HG02943 (cell line): Measurements from ENCODE around the gene VWA3B.
"Not testable (repeated sequence)": the region's sequence is repeated elsewhere in the genome, so short reads cannot be mapped to it uniquely, and the experiment has no call there.

Experiments
- ATAC-seq: cut with Tn5 transposase; IDR thresholded peaks from one replicate; pipeline ENCODE4 v1.9.1; 2021; ENCODE audit warnings: mild to moderate bottlenecking, low read depth, moderate library complexity; ENCODE audit not compliant: unreplicated experiment

VWA3B gene

DNA sequence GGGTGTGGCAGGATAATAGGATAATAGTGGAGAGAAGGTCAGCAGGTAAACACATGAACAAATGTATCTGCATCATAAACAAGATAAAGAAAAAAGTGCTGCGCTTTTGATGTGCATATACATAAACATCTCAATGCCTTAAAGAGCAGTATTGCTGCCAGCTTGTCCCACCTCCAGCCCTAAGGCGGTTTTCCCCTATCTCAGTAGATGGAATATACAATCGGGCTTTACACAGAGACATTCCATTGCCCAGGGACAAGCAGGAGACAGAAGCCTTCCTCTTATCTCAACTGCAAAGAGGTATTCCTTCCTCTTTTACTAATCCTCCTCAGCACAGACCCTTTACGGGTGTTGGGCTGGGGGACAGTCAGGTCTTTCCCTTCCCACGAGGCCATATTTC, 43.1 kb downstream of the VWA3B start:
- not testable (repeated sequence) for ATAC-seq

- ATAC-seq: no peak
Observed at GRCh38 chr2:98134172-98135005, 47.4 kb downstream of the VWA3B start.

DNA sequence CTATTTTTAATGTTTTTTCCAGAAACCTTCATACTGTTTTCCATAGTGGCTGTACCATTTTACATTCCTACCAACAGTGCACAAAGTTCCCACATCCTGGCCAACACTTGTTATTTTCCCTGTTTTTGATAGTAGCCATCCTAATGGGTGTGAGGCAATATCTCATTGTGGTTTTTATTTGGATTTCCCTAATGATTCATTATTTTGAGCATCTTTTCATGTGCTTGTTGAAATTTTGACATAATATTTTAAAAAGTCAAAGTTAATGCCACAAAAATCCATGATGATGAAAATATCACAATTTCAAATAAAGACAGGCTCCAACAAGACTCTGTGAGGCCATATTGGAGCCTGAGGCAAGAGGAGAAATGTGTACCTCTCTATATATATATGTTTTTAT, 50.2 kb downstream of the VWA3B start:
- ATAC-seq: no peak

GRCh38 chr2:98138978-98139377, 52.0 kb downstream of the VWA3B start:
- not testable (repeated sequence) for ATAC-seq

- no peak for ATAC-seq
Observed at GRCh38 chr2:98140210-98140609, 53.2 kb downstream of the VWA3B start.

- ATAC-seq: no peak
Observed at GRCh38 chr2:98142106-98142791, 55.3 kb downstream of the VWA3B start.

DNA sequence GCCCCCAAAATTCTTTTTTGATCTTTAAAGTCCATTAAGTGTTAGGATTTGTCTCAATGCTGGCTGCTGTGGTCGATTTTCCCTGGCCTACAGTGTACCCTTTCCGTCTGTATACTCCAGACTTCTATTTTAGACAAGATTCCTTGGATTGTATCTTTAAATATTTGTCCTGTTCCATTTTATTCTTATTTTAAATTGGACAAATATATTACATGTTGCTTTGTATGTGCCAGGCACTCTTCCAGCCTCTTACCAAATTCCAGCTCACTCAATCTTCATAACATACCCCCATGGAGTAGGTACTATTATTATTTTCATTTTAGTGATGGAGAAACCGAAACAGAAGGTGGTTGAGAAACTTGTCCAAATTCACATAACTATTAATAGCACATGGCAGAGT, 58.1 kb downstream of the VWA3B start:
- no peak for ATAC-seq

DNA sequence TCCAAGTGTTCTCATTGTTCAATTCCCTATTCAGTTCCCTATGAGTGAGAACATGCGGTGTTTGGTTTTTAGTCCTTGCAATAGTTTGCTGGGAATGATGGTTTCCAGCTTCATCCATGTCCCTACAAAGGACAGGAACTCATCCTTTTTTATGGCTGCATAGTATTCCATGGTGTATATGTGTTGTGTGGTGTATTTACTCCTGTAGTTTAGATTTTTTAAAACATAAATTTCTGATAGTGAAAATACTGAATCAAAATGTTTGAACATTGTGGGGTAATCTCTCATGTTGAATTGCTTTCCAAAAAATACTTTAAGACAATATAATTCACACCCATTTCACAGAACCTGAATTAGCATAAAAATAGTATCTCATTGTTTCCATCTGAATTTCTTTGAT, 60.9 kb downstream of the VWA3B start:
- not testable (repeated sequence) for ATAC-seq

- ATAC-seq: no peak
Observed at GRCh38 chr2:98148595-98149332, 61.8 kb downstream of the VWA3B start.

GRCh38 chr2:98149333-98149697, 62.3 kb downstream of the VWA3B start:
- no peak for ATAC-seq

GRCh38 chr2:98153481-98153880, 66.5 kb downstream of the VWA3B start:
- ATAC-seq: no peak

DNA sequence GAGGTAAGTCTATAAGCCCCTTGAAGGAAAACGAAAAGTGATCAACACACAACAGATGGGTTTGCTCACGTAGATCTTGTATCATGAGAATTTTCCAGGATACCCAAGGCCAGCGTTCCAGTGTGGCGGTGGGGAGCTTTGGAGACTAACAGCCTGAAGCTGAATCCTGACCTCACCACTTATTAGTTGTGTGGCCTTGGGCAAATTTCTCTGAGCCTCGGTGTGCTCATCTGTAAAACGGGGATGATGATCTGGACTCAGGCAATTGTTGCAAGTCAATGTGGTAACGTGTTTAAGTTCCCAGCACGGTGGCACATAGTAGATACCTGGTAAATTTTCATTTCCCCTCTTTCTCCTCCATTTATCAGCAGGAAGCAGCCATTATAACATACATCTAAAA, 68.3 kb downstream of the VWA3B start:
- ATAC-seq: no peak

GRCh38 chr2:98155716-98156115, 68.7 kb downstream of the VWA3B start:
- ATAC-seq: no peak

DNA sequence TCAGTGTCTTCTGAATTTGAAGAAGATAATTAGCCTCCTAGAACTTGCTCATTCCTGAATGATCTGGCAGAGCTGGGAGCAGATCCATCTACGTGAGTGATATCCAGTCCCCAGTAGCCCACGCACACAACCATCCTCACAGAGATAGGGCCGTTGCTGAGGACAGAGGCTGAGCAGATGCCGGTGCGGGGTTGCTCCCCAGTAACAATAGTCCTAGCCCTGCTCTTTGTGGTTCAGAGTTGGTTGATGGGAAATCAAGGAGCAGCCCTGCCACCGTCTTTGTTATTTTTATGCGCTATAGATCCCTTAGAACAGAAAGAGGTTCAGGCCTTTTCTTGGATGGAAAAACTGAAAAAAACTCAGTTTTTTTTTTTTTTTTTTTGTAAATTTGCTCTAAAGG, 69.3 kb downstream of the VWA3B start:
- no peak for ATAC-seq

DNA sequence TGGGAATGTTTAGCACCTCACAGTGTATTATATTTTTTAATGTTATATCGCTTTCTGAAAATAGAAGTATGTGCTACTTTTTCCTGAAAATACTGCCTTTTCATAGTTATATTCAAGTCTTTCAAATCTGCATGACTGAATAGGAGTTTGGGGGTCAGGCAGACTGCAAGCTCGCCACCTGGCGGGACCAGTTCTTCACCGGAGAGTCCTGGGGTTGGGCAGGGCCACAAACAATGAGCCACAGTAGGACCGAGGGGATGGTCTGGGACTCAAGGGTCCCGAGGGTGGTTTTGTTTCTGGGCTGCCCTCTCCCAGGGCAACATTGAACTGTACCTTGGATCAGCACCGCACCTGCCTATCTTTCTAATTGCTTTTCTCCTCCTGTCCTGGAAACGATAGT, 70.6 kb downstream of the VWA3B start:
- no peak for ATAC-seq

- ATAC-seq: no peak
Observed at GRCh38 chr2:98158305-98158704, 71.3 kb downstream of the VWA3B start.

DNA sequence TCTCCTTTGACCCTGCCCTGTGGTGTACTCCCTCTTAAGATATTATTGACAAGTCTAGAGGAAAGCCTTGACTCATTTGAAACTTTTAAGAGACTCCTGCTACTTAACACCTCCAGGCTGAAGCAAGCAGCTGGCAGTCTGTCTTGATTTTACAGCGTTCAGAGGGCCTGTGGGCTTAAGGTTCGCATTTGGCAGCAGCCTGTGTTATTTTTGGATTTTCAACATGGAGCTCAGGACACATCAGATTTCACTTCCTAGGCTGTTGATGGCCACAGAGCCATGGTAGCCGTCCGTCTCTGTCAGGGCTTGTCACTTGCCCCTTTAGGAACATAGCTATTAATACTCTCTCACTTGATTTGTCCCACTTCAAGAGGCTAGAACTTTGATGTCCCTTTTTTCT, 73.6 kb downstream of the VWA3B start:
- no peak for ATAC-seq

- no peak for ATAC-seq
Observed at GRCh38 chr2:98161186-98161585, 74.2 kb downstream of the VWA3B start.

GRCh38 chr2:98164256-98164655, 77.3 kb downstream of the VWA3B start:
- ATAC-seq: no peak

DNA sequence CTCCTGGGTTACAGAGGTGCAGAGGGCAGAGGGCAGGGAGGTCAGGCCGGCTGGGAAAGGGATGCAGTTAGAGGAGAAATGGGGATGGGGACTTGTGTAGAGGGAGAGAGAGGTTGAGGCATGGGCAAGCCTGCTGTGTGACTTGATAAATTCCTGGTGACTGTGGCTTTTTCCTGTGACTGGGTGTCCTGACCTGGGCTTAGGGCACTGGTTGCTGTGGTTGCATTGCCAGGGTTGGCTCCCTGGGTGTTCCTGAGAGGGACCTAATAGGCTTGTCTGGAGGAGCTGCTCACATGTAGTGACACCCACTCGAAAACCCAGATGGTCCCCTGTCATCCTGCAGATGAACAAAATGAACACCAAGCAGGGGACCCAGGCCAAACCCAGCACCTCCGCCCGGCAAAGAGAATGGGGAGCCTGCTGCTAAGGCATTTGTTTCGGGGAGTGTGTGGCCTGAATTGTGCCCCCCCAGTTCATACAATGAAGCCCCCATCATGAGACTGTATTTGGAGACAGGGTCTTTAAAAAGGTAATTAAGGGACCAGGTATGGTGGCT, 78.6 kb downstream of the VWA3B start:
- ATAC-seq: no peak

DNA sequence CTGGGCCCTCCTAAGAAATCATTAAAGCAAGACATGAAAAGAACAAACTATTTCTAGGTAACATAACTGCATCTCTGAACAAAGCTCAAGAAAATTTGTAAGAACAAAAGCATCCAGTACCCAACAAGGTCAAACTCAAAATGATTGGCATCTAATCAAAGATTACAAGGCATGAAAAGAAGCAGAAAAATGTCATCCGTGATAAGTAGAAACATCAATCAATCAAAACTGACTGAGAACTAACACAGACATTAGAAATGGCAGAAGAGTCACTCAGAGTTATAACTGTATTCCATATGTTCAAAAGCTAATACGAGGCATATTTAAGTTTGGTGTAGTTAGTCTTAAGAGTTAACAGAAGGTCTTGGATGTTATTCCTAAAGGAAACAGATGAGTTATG, 80.9 kb downstream of the VWA3B start:
- ATAC-seq: no peak
